Vagina (tissue), 2 donors: ENCODE measurements around the gene MAP1LC3B2.

Experiments
- POLR2AphosphoS5 ChIP-seq, 2 donors: sonication (generic); formaldehyde crosslinking; IDR thresholded peaks; one replicate each; pipeline ENCODE4 v1.9.0; 2017; ENCODE audit warnings: antibody characterized with exemption in 2 of 2, mild to moderate bottlenecking in 2 of 2, low read depth in 1 of 2; ENCODE audit not compliant: insufficient read depth in 1 of 2
- TF ChIP-seq, protein P1 (sequence below), 3 experiments: fragments of 450-650 bp in 2 of 3; fragments of 200-600 bp in 1 of 3; sonication (generic) in 1 of 3; IDR thresholded peaks; one replicate each; pipeline ENCODE4 v1.5.1; 2017 to 2019; ENCODE audit warnings: antibody characterized with exemption in 3 of 3, mild to moderate bottlenecking in 2 of 3, moderate library complexity in 2 of 3

DNA sequence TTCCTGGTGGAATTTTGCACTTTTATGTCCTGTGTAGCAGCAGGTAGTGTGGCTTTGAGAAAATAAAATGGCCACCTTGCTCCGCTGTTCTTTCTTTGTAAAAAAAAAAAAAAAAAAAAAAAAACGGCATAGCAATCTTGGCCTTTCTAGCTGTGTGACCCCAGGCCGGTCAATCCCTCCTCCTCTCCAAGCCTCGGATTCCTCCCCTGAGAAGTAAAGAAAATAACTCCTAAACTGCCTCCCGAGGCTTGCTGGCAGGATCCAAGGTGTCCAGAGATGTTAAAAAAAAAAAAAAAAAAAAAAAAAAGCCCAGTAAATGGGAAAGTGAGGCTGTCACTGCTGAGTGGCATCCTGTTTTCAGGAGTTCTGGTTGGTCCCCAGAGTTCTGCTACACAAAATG is 23.9 kb upstream of the MAP1LC3B2 start:
- TF ChIP-seq, protein P1, sequence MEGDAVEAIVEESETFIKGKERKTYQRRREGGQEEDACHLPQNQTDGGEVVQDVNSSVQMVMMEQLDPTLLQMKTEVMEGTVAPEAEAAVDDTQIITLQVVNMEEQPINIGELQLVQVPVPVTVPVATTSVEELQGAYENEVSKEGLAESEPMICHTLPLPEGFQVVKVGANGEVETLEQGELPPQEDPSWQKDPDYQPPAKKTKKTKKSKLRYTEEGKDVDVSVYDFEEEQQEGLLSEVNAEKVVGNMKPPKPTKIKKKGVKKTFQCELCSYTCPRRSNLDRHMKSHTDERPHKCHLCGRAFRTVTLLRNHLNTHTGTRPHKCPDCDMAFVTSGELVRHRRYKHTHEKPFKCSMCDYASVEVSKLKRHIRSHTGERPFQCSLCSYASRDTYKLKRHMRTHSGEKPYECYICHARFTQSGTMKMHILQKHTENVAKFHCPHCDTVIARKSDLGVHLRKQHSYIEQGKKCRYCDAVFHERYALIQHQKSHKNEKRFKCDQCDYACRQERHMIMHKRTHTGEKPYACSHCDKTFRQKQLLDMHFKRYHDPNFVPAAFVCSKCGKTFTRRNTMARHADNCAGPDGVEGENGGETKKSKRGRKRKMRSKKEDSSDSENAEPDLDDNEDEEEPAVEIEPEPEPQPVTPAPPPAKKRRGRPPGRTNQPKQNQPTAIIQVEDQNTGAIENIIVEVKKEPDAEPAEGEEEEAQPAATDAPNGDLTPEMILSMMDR (IDR thresholded peaks at IDR 0.05) = no peak
- TF ChIP-seq POLR2AphosphoS5 (IDR thresholded peaks at IDR 0.05; ENCODE audit: insufficient read depth in 1 of 2, low read depth in 1 of 2) = no peak
